H9 (cell line): ENCODE data around the gene ABCA4. TPM values are rescaled to one million over a fixed set of nuclear protein-coding genes. Genes with fewer than 3 reads are reported as not detected.

Source experiments
- DNase-seq: peaks from one replicate; pipeline ENCODE4 v3.0.0-alpha.2; 2017
- H2AFZ ChIP-seq: one replicate; pipeline ENCODE4 v1.6.1; 2013; ENCODE audit warnings: mild to moderate bottlenecking, low read length, control low read depth, moderate library complexity
- H2AK5ac ChIP-seq: 2 replicates; pipeline ENCODE4 v1.6.1; 2013; ENCODE audit warnings: low read length, control low read depth, mixed read lengths; ENCODE audit not compliant: insufficient read length
- H2BK120ac ChIP-seq: one replicate; pipeline ENCODE4 v1.6.1; 2013; ENCODE audit warnings: low read depth, mild to moderate bottlenecking, low read length, control low read depth, inconsistent platforms; ENCODE audit not compliant: poor library complexity, severe bottlenecking
- H2BK12ac ChIP-seq: 2 replicates; pipeline ENCODE4 v1.6.1; 2013; ENCODE audit warnings: low read length, control low read depth, mixed read lengths, low read depth; ENCODE audit not compliant: insufficient read length
- H2BK15ac ChIP-seq: 2 replicates; pipeline ENCODE4 v1.6.1; 2013; ENCODE audit warnings: low read depth, low read length, control low read depth
- H2BK20ac ChIP-seq: one replicate; pipeline ENCODE4 v1.6.1; 2013; ENCODE audit warnings: low read depth, mild to moderate bottlenecking, low read length, control low read depth, inconsistent platforms; ENCODE audit not compliant: poor library complexity, severe bottlenecking
- H2BK5ac ChIP-seq: 2 replicates; pipeline ENCODE4 v1.6.1; 2013; ENCODE audit warnings: low read length, control low read depth, mixed read lengths; ENCODE audit not compliant: insufficient read length
- H3K14ac ChIP-seq: 2 replicates; pipeline ENCODE4 v1.6.1; 2013; ENCODE audit warnings: low read length, control low read depth; ENCODE audit not compliant: insufficient read depth
- H3K18ac ChIP-seq: 2 replicates; pipeline ENCODE4 v1.6.1; 2013; ENCODE audit warnings: low read depth, mild to moderate bottlenecking, mixed read lengths, low read length, control low read depth; ENCODE audit not compliant: insufficient read length
- H3K23ac ChIP-seq: 2 replicates; pipeline ENCODE4 v1.6.1; 2013; ENCODE audit warnings: low read length, control low read depth, mixed read lengths, low read depth; ENCODE audit not compliant: insufficient read length
- H3K23me2 ChIP-seq: 2 replicates; pipeline ENCODE4 v1.6.1; 2013; ENCODE audit warnings: low read depth, mild to moderate bottlenecking, mixed read lengths, low read length, control low read depth; ENCODE audit not compliant: insufficient read length, poor library complexity, severe bottlenecking
- H3K27ac ChIP-seq: 2 replicates; pipeline ENCODE4 v1.5.1; 2013; ENCODE audit warnings: low read length, control low read depth, mixed read lengths, low read depth; ENCODE audit not compliant: insufficient read length
- H3K27me3 ChIP-seq: 2 replicates; pipeline ENCODE4 v1.6.1; 2013; ENCODE audit warnings: low read length, control low read depth, inconsistent platforms; ENCODE audit not compliant: insufficient read depth
- H3K4ac ChIP-seq: 2 replicates; pipeline ENCODE4 v1.6.1; 2013; ENCODE audit warnings: low read depth, mild to moderate bottlenecking, control low read depth, inconsistent platforms, low read length, moderate library complexity
- H3K4me1 ChIP-seq: 2 replicates; pipeline ENCODE4 v1.6.1; 2013; ENCODE audit warnings: low read length, control low read depth, inconsistent platforms; ENCODE audit not compliant: insufficient read depth
- H3K4me2 ChIP-seq: 2 replicates; pipeline ENCODE4 v1.6.1; 2013; ENCODE audit warnings: low read length, control low read depth, mixed read lengths; ENCODE audit not compliant: insufficient read length, insufficient read depth
- H3K56ac ChIP-seq: 2 replicates; pipeline ENCODE4 v1.6.1; 2013; ENCODE audit warnings: low read depth, mild to moderate bottlenecking, mixed read lengths, low read length, control low read depth; ENCODE audit not compliant: insufficient read length
- H3K79me1 ChIP-seq: 2 replicates; pipeline ENCODE4 v1.6.1; 2013; ENCODE audit warnings: low read depth, mild to moderate bottlenecking, moderate library complexity, low read length, control low read depth, inconsistent platforms; ENCODE audit not compliant: insufficient read depth, poor library complexity, severe bottlenecking
- H3K79me2 ChIP-seq: 2 replicates; pipeline ENCODE4 v1.6.1; 2013; ENCODE audit warnings: low read length, control low read depth, inconsistent platforms; ENCODE audit not compliant: insufficient read depth
- H3K9ac ChIP-seq: 2 replicates; pipeline ENCODE4 v1.6.1; 2013; ENCODE audit warnings: low read length, control low read depth, mixed read lengths; ENCODE audit not compliant: insufficient read length; ENCODE audit errors: extremely low read depth
- H3K9me3 ChIP-seq: one replicate; pipeline ENCODE4 v1.6.1; 2013; ENCODE audit warnings: low read depth, low read length, inconsistent platforms; ENCODE audit not compliant: control insufficient read depth
- H3T11ph ChIP-seq: one replicate; pipeline ENCODE4 v1.6.1; 2013; ENCODE audit warnings: mild to moderate bottlenecking, low read length, control low read depth, inconsistent platforms
- H4K20me1 ChIP-seq: one replicate; pipeline ENCODE4 v1.6.1; 2013; ENCODE audit not compliant: control insufficient read depth, insufficient read length, insufficient read depth
- H4K5ac ChIP-seq: 2 replicates; pipeline ENCODE4 v1.6.1; 2013; ENCODE audit warnings: low read depth, mild to moderate bottlenecking, mixed read lengths, low read length, control low read depth; ENCODE audit not compliant: insufficient read length
- H4K8ac ChIP-seq: replicated peaks from 2 replicates; pipeline ENCODE4 v1.6.1; 2013; ENCODE audit warnings: low read length, control low read depth, mixed read lengths, low read depth; ENCODE audit not compliant: insufficient read length
- H4K91ac ChIP-seq: 2 replicates; pipeline ENCODE4 v1.6.1; 2013; ENCODE audit warnings: low read depth, mild to moderate bottlenecking, moderate library complexity, mixed read lengths, low read length, control low read depth; ENCODE audit not compliant: insufficient read length
- H3K27ac Mint-ChIP-seq, 3 experiments: 2 replicates in 2 of 3; 3 replicates in 1 of 3; pipeline ENCODE4 v1.8.0; 2020 to 2021; ENCODE audit warnings: mixed read lengths in 3 of 3, mild to moderate bottlenecking in 1 of 3, moderate library complexity in 1 of 3
- H3K27me3 Mint-ChIP-seq: 2 replicates; pipeline ENCODE4 v1.8.0; 2021; ENCODE audit warnings: low read depth, mild to moderate bottlenecking, moderate library complexity, mixed read lengths
- H3K36me3 Mint-ChIP-seq, 3 experiments: 2 replicates in 2 of 3; 3 replicates in 1 of 3; pipeline ENCODE4 v1.8.0; 2020 to 2021; ENCODE audit warnings: low read depth in 3 of 3, mixed read lengths in 3 of 3; ENCODE audit not compliant: insufficient read depth in 1 of 3
- H3K4me1 Mint-ChIP-seq, 2 experiments: 2 replicates each; pipeline ENCODE4 v1.8.0; 2020; ENCODE audit warnings: mixed read lengths in 2 of 2
- H3K4me3 Mint-ChIP-seq, 2 experiments: 2 replicates in 1 of 2; 3 replicates in 1 of 2; pipeline ENCODE4 v1.8.0; 2020 to 2021; ENCODE audit warnings: mild to moderate bottlenecking in 2 of 2, mixed read lengths in 2 of 2, moderate library complexity in 1 of 2
- H3K9me3 Mint-ChIP-seq, 2 experiments: 2 replicates in 1 of 2; 3 replicates in 1 of 2; pipeline ENCODE4 v1.8.0; 2020; ENCODE audit warnings: mild to moderate bottlenecking in 2 of 2, mixed read lengths in 2 of 2, moderate library complexity in 1 of 2
- CTCF ChIP-seq: fragments of 200-600 bp; sonication (generic); conservative IDR thresholded peaks from 3 replicates; pipeline ENCODE4 v1.8.0; 2021; ENCODE audit warnings: antibody characterized with exemption, mild to moderate bottlenecking
- WGBS: extraction: QIAGEN DNeasy Blood & Tissue Kit; methylation state at CpG from one replicate; pipeline ENCODE4 v1.1.7; 2013; ENCODE audit warnings: missing lambda C conversion rate, low lambda C conversion rate, mixed read lengths; ENCODE audit not compliant: insufficient read length; ENCODE audit errors: extremely low coverage; 5-methylcytosine and 5-hydroxymethylcytosine counted together
- total RNA-seq: library from RNA; stranded (reverse); gene quantifications from 2 replicates; pipeline ENCODE4 v1.2.1, GENCODE V29; 2021

ABCA4 gene
- total RNA-seq, 1 experiment from 2014 or later = not detected

DNA sequence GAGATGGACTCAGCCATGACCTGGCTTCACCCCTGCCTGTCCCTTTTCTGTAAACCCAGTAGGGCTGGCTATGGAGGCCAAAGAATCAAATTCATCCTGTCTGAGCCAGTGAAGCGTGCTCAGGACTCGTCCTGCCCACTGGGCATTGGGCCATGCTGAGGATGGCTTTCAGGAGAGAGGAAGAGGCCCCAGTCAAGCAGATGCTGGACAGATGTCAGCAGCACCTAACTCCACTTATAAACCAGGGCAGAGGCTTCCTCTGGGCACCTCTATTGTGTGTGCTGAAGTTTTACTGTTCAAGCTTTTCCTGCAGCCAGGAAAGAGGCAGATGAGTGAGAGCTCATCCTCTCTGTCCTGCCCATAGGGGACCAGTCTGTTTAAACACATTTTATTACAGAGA lies 114.3 kb downstream of the ABCA4 start:
- Histone ChIP-seq H4K20me1 (no peaks in the 10 kb centered on the region), H3K4ac (no peak overlapping the region), H3K14ac (no peak overlapping the region), H3K4me1 (no peaks in the 10 kb centered on the region), H2AK5ac (no peak overlapping the region), H2BK20ac (no peak overlapping the region), H3T11ph (no peak overlapping the region), H3K9me3 (no peaks in the 10 kb centered on the region), H3K27me3 (no peaks in the 10 kb centered on the region), H3K27ac (no peak overlapping the region), H4K5ac (no peak overlapping the region), H3K56ac (no peak overlapping the region), H3K9ac (no peak overlapping the region), H3K23ac (no peak overlapping the region), H2AFZ (no peak overlapping the region), H2BK15ac (no peak overlapping the region), H3K18ac (no peak overlapping the region), H2BK12ac (no peak overlapping the region), H2BK120ac (no peak overlapping the region), H3K23me2 (no peaks in the 10 kb centered on the region), H3K79me2 (no peaks in the 10 kb centered on the region), H4K8ac (no peak overlapping the region), H4K91ac (no peak overlapping the region), H3K79me1 (no peaks in the 10 kb centered on the region), H3K4me2 (no peak overlapping the region), H2BK5ac (no peak overlapping the region)
- Mint-ChIP-seq H3K4me3 (no peak overlapping the region), H3K27ac (no peak overlapping the region), H3K36me3 (no peaks in the 10 kb centered on the region), H3K9me3 (no peaks in the 10 kb centered on the region), H3K4me1 (peaks cover 4 to 8% of the 10 kb centered on the region in 2 experiments), H3K27me3 (peaks cover 15% of the 10 kb centered on the region)
- DNase-seq = no peak
- WGBS = no CpG with 5 or more reads among the region's 2 CpGs
- TF ChIP-seq CTCF = no peak
